Kidney (tissue), 14 donors: ENCODE results near the gene SPEG. TPM values are rescaled to one million over a fixed set of nuclear protein-coding genes. Genes with fewer than 3 reads are reported as not detected.
A peak's percentile ranks its signal among the peaks of the same experiment; 100 is the strongest.

ENCODE experiments used
- DNase-seq, 5 donors: peaks; one replicate each; pipeline ENCODE4 v3.0.0-alpha.2; 2013 to 2020
- FAIRE-seq: peaks from 2 replicates; lab custom pipeline; 2012; peaks lifted over from hg19 to GRCh38; lab: Jason Lieb, UNC
- H3K27ac ChIP-seq, 2 donors: one replicate each; pipeline ENCODE4 v1.7.0; 2013; ENCODE audit warnings: low read depth in 2 of 2, low read length in 2 of 2, inconsistent platforms in 1 of 2
- H3K27me3 ChIP-seq: one replicate; pipeline ENCODE4 v1.7.1; 2013; ENCODE audit warnings: low read length, inconsistent platforms; ENCODE audit not compliant: control insufficient read depth, insufficient read depth
- H3K36me3 ChIP-seq, 3 donors: one replicate each; pipeline versions ENCODE4 v1.7.0 to v1.7.1; 2013; ENCODE audit warnings: low read length in 3 of 3, control low read depth in 1 of 3, inconsistent platforms in 1 of 3; ENCODE audit not compliant: insufficient read depth in 3 of 3, control insufficient read depth in 2 of 3
- H3K4me1 ChIP-seq, 3 donors: one replicate each; pipeline versions ENCODE4 v1.7.0 to v1.7.1; 2013; ENCODE audit warnings: low read length in 3 of 3, inconsistent platforms in 1 of 3, low read depth in 1 of 3; ENCODE audit not compliant: control insufficient read depth in 2 of 3, insufficient read depth in 2 of 3
- H3K4me3 ChIP-seq, 3 donors: one replicate each; pipeline versions ENCODE4 v1.7.0 to v1.8.1; 2013; ENCODE audit warnings: low read length in 3 of 3, control low read depth in 1 of 3, inconsistent platforms in 1 of 3
- H3K9ac ChIP-seq, 3 donors: one replicate each; pipeline versions ENCODE4 v1.7.0 to v1.7.1; 2013; ENCODE audit warnings: low read length in 3 of 3, control low read depth in 1 of 3, inconsistent platforms in 1 of 3
- H3K9me3 ChIP-seq, 3 donors: one replicate each; pipeline versions ENCODE4 v1.7.0 to v1.7.1; 2013; ENCODE audit warnings: low read length in 3 of 3, control low read depth in 1 of 3, inconsistent platforms in 1 of 3; ENCODE audit not compliant: control insufficient read depth in 2 of 3, insufficient read depth in 1 of 3
- intact Hi-C: fragments of 100-400 bp; cut with DNase I; formaldehyde crosslinking; loops from one replicate; pipeline ENCODE4 v1.11.1; 2022
- polyA plus RNA-seq: library from polyadenylated mRNA; stranded (reverse); fragments of 350-450 nt; fragmentation: Illumina TruSeq; extraction: RNeasy Lipid Tissue Mini Kit (QIAGEN cat#74804); gene quantifications from one replicate; pipeline ENCODE4 v1.2.3, GENCODE V29; 2014; ENCODE audit warnings: low read depth, low replicate concordance; ENCODE audit not compliant: insufficient read depth
- total RNA-seq: library from RNA; stranded (reverse); fragmentation: NEBNext Ultra II Directional; extraction: Animal tissue kit (Norgen Biotek cat#: 25700); gene quantifications from one replicate; pipeline ENCODE4 v1.2.1, GENCODE V29; 2021
- TF ChIP-seq, protein P1 (sequence below): IDR thresholded peaks from 3 replicates; pipeline ENCODE4 v1.5.1; 2012; ENCODE audit warnings: mild to moderate bottlenecking, moderate library complexity, borderline replicate concordance; ENCODE audit not compliant: insufficient read depth; ENCODE audit errors: extremely low read depth
- donor health status: control.
- donor health status: control.
- donor health status: control.
- donor health status: control.
- donor health status: control.
- donor health status: DM: yes; HTN: yes; CAD: no.
- donor health status: Normal renal cell carcinoma (clear cell type).

Gene SPEG
- total and polyA plus RNA-seq, 2 donors from 2014 or later = 13.1 to 26.6 TPM

DNA sequence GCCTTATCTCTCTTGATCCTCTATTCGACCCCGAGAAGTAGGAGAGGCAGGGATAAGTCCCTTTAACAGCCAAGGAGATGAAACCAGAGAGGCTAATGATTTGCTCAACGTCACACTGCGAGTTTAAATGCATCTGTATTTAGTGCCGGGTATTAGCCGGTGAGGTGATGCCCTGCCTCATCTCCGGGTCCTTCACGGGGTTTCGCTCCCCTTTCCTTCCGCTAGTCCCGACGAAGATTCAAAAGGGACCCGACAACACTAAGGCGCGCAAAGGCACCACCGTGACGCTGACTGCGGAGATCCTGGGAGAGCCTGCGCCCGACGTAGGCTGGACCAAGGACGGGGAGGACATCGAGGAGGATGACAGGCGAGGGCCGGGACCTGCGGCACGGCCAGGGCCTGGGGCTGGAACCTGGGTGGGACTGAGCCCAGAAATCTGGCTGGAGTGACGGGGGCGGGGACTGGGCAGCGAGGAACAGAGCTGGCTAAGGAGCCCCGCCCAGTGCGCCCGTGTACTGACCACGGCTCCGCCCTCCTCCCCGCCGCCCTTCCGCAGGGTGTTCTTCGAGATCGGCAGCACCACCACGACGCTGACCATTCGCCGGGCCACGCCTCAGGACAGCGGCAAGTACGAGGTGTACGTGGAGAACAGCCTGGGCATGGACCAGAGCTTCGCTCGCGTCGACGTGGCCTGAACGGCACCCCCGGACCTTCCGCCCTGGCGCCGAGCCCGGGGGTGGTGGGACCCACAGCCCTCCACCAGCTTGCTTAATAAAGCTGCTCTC, 63.0 kb downstream of the SPEG start:
- Histone ChIP-seq H3K27me3 (peaks cover 12% of the 10 kb centered on the region), H3K9ac (peak overlapping the region in 2 of 3 donors; percentile 71 to 99), H3K9me3 (no peaks in the 10 kb centered on the region)

GRCh38 chr2:219498280-219499057, 63.8 kb downstream of the SPEG start, which contains the start of gene GMPPA:
Gene GMPPA, plus strand, starts transcription at chr2:219498891. Its CDS starts 1,085 bp downstream, at chr2:219499976.
- TF ChIP-seq, protein P1, sequence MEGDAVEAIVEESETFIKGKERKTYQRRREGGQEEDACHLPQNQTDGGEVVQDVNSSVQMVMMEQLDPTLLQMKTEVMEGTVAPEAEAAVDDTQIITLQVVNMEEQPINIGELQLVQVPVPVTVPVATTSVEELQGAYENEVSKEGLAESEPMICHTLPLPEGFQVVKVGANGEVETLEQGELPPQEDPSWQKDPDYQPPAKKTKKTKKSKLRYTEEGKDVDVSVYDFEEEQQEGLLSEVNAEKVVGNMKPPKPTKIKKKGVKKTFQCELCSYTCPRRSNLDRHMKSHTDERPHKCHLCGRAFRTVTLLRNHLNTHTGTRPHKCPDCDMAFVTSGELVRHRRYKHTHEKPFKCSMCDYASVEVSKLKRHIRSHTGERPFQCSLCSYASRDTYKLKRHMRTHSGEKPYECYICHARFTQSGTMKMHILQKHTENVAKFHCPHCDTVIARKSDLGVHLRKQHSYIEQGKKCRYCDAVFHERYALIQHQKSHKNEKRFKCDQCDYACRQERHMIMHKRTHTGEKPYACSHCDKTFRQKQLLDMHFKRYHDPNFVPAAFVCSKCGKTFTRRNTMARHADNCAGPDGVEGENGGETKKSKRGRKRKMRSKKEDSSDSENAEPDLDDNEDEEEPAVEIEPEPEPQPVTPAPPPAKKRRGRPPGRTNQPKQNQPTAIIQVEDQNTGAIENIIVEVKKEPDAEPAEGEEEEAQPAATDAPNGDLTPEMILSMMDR = no peak
- peak; percentile 98 to 99 (median 98) for DNase-seq
- intact Hi-C loops = no loop called here
- peak within 1 kb of the TSS; percentile 71 to 99 (median 71) for H3K9ac ChIP-seq
- peak within 1 kb of the TSS; percentile 66 to 98 (median 69) for H3K4me3 ChIP-seq
- H3K9me3 ChIP-seq = no peaks in the 10 kb centered on the region
- H3K27me3 ChIP-seq = peaks cover 12% of the 10 kb centered on the region
- FAIRE-seq = peak; percentile 91
- peak within 1 kb of the TSS; percentile 91 to 94 for H3K27ac ChIP-seq
- peaks cover 0 to 17% (median 4%) of the 10 kb centered on the region in 3 donors for H3K4me1 ChIP-seq
- no peaks in the 10 kb centered on the region for H3K36me3 ChIP-seq

More for the DNA sequence above, 63.0 kb downstream of the SPEG start:
- Histone ChIP-seq H3K4me3 (peak overlapping the region; percentile 56 to 98 (median 66)), H3K36me3 (no peaks in the 10 kb centered on the region), H3K4me1 (peaks cover 0 to 17% (median 4%) of the 10 kb centered on the region in 3 donors), H3K27ac (peak overlapping the region; percentile 91 to 94)
- FAIRE-seq (no peak), DNase-seq (peak in 4 of 5 donors; percentile 54 to 96 (median 78))
- TF ChIP-seq, protein P1 = no peak
- intact Hi-C loops = no loop called here

DNA sequence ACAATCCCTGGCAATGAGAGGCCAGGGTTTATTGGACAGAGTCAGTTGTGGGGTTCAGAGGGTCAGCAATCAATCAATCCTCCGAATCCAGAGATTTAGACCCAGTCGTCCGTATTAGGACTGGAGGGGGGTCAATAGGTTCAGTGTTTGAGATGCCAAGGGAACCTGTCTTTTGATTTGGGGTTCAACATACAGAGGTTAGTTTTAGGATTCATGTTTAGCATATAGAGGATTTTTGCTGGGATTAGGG, 64.3 kb downstream of the SPEG start:
- Histone ChIP-seq H3K4me1 (peaks cover 0 to 17% (median 4%) of the 10 kb centered on the region in 3 donors), H3K9me3 (no peaks in the 10 kb centered on the region), H3K27me3 (peaks cover 12% of the 10 kb centered on the region), H3K27ac (peak overlapping the region in 1 of 2 donors; percentile 94), H3K4me3 (peak overlapping the region; percentile 57 to 98 (median 69)), H3K36me3 (peaks cover 0 to 3% (median 1%) of the 10 kb centered on the region in 3 donors), H3K9ac (peak overlapping the region; percentile 61 to 99 (median 71))
- DNase-seq (no peak), FAIRE-seq (no peak)
- intact Hi-C loops = no loop called here
- TF ChIP-seq, protein P1 = no peak
